ENCODE data around the gene TTC19.

DNA sequence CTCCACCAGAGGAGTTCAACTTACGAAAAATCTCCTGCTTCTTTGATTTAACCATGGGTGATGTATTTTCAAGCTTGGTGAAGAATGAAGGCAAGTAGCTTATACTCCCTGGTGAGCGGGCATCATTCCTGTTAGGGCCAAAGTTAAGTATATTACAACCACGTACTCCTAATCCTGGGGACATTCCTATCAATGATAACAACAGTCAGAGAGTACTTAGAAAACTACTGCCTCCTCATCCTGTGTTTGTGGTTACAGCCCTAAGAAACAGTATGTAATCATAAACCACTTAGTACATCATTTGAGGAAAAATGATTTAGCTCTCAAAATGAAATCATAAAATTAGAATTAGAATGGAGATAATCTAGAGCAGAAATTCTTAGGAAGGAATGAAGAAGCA, 47.3 kb downstream of the TTC19 start:
- TF ChIP-seq, protein P1, sequence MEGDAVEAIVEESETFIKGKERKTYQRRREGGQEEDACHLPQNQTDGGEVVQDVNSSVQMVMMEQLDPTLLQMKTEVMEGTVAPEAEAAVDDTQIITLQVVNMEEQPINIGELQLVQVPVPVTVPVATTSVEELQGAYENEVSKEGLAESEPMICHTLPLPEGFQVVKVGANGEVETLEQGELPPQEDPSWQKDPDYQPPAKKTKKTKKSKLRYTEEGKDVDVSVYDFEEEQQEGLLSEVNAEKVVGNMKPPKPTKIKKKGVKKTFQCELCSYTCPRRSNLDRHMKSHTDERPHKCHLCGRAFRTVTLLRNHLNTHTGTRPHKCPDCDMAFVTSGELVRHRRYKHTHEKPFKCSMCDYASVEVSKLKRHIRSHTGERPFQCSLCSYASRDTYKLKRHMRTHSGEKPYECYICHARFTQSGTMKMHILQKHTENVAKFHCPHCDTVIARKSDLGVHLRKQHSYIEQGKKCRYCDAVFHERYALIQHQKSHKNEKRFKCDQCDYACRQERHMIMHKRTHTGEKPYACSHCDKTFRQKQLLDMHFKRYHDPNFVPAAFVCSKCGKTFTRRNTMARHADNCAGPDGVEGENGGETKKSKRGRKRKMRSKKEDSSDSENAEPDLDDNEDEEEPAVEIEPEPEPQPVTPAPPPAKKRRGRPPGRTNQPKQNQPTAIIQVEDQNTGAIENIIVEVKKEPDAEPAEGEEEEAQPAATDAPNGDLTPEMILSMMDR (optimal IDR thresholded peaks at IDR 0.05 in 1 of 3, IDR thresholded peaks at IDR 0.05 in 1 of 3, conservative IDR thresholded peaks at IDR 0.05 in 1 of 3; ENCODE audit: extremely low read depth in 1 of 3, insufficient read depth in 2 of 3, low read length in 3 of 3) = no peak
- no peak for TF ChIP-seq EZH2 (IDR thresholded peaks at IDR 0.05; ENCODE audit: low read length)
